Measurements from ENCODE around the gene MS4A10. TPM values are rescaled to one million over a fixed set of nuclear protein-coding genes. Genes with fewer than 3 reads are reported as not detected.

Gene MS4A10
- total and polyA plus RNA-seq, 9 of the 15 experiments (the other 6 are each of a cell fraction or from before 2014, with no cell fraction given) = not detected

GRCh38 chr11:60841797-60842667 is 56.9 kb downstream of the MS4A10 start, which contains the start of gene CCDC86 (continued):
- TF ChIP-seq TFE3 (CRISPR knock-in tag; IDR thresholded peaks at IDR 0.05) (0 out of 2 replicates have a peak, but pooled peaks have one; percentile 9), MAZ (CRISPR knock-in tag; conservative IDR thresholded peaks at IDR 0.05 in 1 of 2, IDR thresholded peaks at IDR 0.05 in 1 of 2) (peak; percentile 99), ZNF589 (CRISPR knock-in tag; IDR thresholded peaks at IDR 0.05; ENCODE audit: low read depth) (no peak), SRF (CRISPR knock-in tag; IDR thresholded peaks at IDR 0.05) (no peak), GTF3C2 (IDR thresholded peaks at IDR 0.05; ENCODE audit: borderline replicate concordance, extremely low read depth, insufficient read length) (no peak), SRSF7 (optimal IDR thresholded peaks at IDR 0.05; ENCODE audit: low read depth, low read length) (no peak), XRCC4 (IDR thresholded peaks at IDR 0.05; ENCODE audit: extremely low read depth, insufficient read depth, insufficient read length) (no peak), ZNF445 (CRISPR knock-in tag; IDR thresholded peaks at IDR 0.05; ENCODE audit: low read depth) (no peak), ZNF780A (CRISPR knock-in tag; IDR thresholded peaks at IDR 0.05) (no peak), CHD4 (IDR thresholded peaks at IDR 0.05; ENCODE audit: insufficient read depth, insufficient replicate concordance, low read depth, low read length, poor library complexity, severe bottlenecking) (no peak), ZBTB43 (CRISPR knock-in tag; IDR thresholded peaks at IDR 0.05) (no peak), HMBOX1 (IDR thresholded peaks at IDR 0.05) (no peak), TBL1XR1 (IDR thresholded peaks at IDR 0.05; ENCODE audit: low read length in 2 of 2) (peak in 1 of 2 experiments; percentile 100; a peak in 2 of 4 replicates), HMG20B (CRISPR knock-in tag; IDR thresholded peaks at IDR 0.05) (no peak), ZNF584 (CRISPR knock-in tag; IDR thresholded peaks at IDR 0.05; ENCODE audit: low read depth) (no peak)
